Astrocyte of the spinal cord (primary cell): Measurements from ENCODE around the gene RNGTT.

Source experiments
- DNase-seq: peaks from one replicate; pipeline ENCODE4 v3.0.0; 2011; ENCODE audit warnings: low read depth, low spot score
- H3K4me3 ChIP-seq: 2 replicates; pipeline ENCODE4 v1.5.1; 2011; ENCODE audit warnings: low read depth, mild to moderate bottlenecking, low read length, moderate library complexity
- CTCF ChIP-seq: IDR thresholded peaks from 2 replicates; pipeline ENCODE4 v1.5.1; 2012; ENCODE audit warnings: low read depth, mild to moderate bottlenecking, low read length, inconsistent platforms
- in situ Hi-C: cut with HindIII; loops from 2 replicates; pipeline ENCODE4 v1.10.0; 2017; ENCODE audit warnings: low sequenced_read_pairs

Gene RNGTT

GRCh38 chr6:88763160-88763559 is 200.3 kb downstream of the RNGTT start:
- in situ Hi-C loops = no loop called here
- no peak overlapping the region for H3K4me3 ChIP-seq
- DNase-seq = no peak
- no peak for TF ChIP-seq CTCF

GRCh38 chr6:88761237-88762031 is 202.0 kb downstream of the RNGTT start:
- H3K4me3 ChIP-seq = no peak overlapping the region
- DNase-seq = no peak
- no peak for TF ChIP-seq CTCF
- in situ Hi-C loops = no loop called here

- no peak for TF ChIP-seq CTCF
- peak; percentile 8 for DNase-seq
- in situ Hi-C loops = no loop called here
- no peak overlapping the region for H3K4me3 ChIP-seq
Measured at GRCh38 chr6:88760091-88760490, 203.3 kb downstream of the RNGTT start.

GRCh38 chr6:88750936-88751335 is 212.5 kb downstream of the RNGTT start:
- no peak for TF ChIP-seq CTCF
- in situ Hi-C loops = no loop called here
- H3K4me3 ChIP-seq = no peak overlapping the region
- no peak for DNase-seq

- DNase-seq = no peak
- TF ChIP-seq CTCF = no peak
- in situ Hi-C loops = no loop called here
- H3K4me3 ChIP-seq = no peak overlapping the region
Measured at GRCh38 chr6:88749849-88750248, 213.6 kb downstream of the RNGTT start.

GRCh38 chr6:88748141-88748540 is 215.3 kb downstream of the RNGTT start:
- no peak for DNase-seq
- in situ Hi-C loops = no loop called here
- TF ChIP-seq CTCF = no peak
- no peak overlapping the region for H3K4me3 ChIP-seq
